NCI-H2196 (cell line): ENCODE measurements around the gene ZIC5.
"Not testable (repeated sequence)": the region's sequence is repeated elsewhere in the genome, so short reads cannot be mapped to it uniquely, and the experiment has no call there.

Experiments used
- DNase-seq: peaks from one replicate; lab custom pipeline; 2025; ENCODE audit not compliant: unreplicated experiment; lab: John Stamatoyannopoulos, UW

ZIC5 gene

DNA sequence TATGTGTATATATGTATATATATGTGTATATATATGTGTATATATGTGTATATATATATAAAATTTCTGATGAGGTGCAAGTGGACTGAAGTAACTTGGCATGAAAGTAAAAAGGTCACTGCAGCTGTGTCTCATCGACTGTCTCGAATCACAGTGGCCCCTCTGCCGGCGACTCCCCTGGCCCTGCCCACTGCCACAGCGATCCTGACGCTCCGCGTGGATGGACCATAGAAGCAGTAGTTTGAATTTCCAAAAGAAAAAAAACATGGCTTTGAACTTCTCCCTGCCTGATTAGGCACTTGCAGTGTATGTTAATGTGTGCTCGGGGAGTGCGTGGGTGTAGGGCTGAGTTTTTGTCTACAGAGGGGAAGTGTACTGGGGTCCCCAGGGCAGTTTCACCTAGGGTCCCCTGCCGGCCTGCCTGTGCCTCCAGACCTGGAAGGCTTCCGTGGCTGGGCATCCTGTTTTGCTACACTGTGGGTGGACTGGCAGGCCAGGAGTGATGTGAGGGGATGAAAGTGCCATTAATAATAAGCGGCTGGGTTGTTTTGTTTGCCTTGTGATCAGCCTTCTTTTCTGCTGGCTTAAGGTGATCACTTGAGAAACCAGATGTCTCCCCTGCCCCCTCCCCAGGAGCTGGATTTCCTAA lies 10.8 kb downstream of the ZIC5 start:
- no peak for DNase-seq

DNA sequence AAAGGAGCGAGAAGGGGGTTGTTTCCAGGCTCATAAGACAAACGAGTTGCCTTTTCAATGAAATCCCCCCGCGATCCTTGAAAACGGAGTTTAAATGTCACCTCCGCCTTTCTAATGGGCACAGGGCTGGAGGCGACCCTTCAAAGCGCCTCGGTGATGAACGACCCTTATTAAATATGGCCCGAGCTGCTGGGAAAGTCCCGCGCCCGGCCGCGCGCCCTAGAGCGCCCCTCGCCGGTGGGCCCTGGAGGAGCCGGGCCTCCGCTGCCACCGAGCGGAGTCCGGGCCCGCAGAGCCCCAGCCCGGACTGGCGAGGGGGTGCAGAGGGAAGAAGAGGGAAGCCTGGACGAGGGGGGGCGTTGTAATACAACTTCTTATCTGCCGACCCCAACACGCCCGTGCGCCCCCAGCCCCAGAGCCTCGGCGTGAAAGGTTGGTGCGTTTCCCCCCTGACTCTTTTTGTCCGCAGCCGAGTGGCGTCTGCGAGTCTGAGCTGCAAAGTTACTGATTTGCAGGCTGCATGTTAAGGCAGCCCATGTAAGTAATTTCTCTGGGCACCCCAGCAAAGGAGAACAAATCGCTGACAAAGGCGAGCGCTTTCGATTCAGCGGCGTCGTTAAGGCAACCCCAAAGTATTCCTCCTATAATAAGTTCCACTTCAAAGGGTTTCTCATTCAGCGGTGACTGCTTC lies 11.9 kb downstream of the ZIC5 start:
- no peak for DNase-seq

DNA sequence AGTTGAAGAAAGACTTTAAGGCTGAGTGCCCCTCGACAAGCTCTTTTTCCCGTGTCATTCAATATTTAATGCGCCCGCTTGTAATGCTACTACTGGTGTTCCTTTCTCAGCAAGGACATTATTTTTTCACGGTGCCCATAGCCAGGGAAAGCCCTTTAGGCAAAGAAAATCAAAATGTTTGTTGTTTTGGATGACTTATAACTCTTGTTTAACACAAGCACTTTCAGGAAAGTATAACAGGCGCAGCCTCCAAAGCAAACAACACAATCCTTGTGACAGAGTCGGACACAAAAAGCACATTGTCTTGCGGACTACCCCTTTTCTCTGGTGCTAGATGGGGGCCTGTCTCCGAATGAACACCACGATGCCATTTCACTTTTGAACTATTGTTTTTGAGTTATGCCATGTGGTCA lies 12.4 kb downstream of the ZIC5 start:
- DNase-seq = no peak

GRCh38 chr13:99958406-99959126 lies 13.0 kb downstream of the ZIC5 start:
- DNase-seq = no peak

- no peak for DNase-seq
Observed at GRCh38 chr13:99956473-99957349, 14.9 kb downstream of the ZIC5 start.

DNA sequence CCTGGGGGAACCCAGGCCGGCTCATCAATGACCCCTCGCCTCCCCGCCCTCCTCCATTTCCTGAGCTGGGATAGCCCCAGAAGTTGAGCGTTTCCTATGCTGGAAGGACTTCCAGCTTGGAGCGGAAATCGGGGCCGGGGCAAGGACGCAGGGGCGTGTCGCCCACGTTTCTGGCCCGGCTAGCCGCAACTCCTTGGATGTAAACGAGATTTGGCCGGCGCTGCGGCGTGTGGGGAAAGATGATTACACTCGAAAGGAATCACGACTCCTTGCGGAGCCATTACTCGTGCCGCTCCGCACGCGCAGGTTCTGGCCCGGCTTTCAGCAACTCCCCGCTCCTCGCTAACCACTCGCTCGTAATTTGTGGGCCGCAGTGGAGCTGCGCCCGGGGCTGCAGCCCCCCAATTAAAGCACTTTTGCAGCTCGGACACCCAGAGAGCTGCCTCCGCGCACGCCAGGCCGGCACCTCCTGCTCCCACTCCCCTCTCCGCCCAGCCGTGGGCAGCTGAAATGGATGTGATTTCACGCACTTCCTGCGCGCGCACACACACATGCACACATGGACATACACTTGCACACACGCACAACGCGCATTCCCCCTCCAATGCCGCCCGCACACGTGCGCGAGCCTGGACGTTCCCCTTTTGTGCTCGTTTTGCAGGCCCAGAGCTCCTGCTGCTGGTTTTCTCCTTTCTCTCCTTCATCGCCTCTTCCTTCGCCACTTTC lies 15.7 kb downstream of the ZIC5 start:
- DNase-seq = no peak

GRCh38 chr13:99955107-99955746 lies 16.3 kb downstream of the ZIC5 start:
- DNase-seq = no peak

DNA sequence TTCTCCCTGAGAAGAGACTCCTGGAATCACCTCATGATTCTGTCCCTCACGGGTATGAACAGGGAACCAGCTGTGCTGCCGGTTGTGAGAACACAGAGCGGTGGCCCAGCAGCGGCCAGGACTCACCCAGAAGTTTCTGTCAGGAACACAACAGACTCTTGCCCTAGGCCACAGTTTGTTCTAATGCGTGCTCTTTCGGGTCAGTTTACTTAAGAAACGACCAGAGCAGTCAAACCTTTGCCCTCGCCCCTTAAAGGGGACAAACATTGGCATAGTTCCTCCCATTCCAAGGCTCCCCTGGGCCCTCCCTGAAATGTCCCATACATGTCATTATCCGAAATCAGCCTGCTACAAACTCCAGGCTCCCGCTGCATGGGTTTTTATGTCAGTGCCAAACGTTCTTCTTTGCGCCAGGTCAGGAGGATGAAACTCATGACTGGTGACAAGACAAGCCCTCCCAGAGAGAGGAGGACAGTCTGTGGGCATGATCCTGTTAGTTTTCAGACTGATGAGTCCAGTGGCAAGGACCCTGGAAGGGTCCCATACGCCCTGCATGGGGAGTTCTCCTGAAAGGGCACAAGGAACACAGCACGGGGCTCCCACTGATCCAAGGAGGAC lies 18.3 kb downstream of the ZIC5 start:
- DNase-seq = no peak

- not testable (repeated sequence) for DNase-seq
Observed at GRCh38 chr13:99951666-99952065, 19.9 kb downstream of the ZIC5 start.

DNA sequence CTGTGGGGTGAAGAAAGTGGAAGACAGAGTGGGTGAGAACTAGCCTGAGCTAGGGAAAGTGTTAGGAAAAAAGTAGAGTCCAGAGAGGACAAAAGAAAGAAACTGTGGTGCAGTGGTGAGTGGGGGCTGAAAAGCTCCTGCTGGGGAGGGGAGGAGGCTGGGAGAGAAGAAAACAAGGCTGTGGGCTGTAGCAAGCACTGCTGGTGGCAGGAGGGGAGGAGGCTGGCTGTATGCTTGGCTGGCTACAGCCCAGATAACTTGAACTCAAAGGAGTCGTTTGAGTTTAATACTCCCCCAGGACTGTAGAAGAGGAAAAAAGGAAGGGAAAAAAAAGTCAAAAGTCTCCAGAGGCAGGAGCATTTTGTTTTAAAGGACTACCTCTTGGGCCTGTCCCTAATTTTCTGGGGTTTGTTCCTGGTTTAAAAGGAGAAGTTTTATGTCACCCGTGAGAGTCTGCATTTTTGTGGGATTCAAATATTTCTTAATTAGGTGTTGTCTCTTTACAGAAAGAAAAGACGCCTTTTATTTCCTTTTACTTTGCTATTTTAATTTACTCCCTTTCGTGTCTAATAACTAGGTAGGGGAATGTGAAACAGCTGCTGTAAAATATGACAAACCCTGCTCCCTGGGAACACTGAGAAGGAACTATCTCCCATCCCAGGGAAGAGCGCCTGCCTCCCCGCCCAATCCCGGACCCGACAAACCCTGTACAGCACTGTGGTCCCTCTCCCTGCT lies 21.7 kb downstream of the ZIC5 start:
- no peak for DNase-seq

GRCh38 chr13:99948907-99949678 lies 22.5 kb downstream of the ZIC5 start:
- DNase-seq = no peak

DNA sequence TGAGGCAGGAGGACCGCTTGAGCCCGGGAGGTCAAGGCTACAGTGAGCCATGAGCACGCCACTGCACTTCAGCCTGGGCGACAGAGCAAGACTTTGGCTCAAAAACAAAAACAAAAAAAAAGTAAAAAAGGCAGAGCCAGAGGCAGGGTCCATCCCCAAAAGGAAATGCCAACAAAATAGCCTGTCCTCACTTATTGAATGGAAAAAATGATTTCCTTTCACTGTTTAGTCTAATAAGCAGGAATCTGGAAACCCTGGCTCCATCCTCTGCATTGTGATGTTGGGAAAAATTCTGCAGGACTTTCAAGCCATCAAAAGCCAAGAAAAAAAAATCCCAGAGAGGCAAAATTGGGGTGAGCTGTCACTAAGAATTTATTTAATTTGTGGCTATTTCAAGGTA lies 23.2 kb downstream of the ZIC5 start:
- DNase-seq = no peak

DNA sequence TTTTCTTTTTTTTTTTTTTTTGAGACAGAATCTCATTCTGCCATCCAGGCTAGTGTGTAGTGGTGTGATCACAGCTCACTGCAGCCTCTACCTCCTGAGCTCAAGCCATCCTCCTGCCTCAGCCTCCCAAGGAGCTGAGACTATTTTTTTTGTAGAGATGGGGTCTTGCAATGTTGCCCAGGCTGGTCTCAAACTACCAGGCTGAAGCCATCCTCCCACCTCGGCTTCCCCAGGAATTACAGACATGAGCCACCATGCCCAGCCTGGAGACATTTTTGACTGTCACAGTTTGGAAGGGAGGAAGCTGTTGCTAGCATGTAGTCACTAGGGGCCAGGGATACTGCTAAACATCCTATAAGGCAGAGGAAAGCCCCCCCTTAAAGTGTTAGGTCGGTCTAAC lies 23.9 kb downstream of the ZIC5 start:
- no peak for DNase-seq

DNA sequence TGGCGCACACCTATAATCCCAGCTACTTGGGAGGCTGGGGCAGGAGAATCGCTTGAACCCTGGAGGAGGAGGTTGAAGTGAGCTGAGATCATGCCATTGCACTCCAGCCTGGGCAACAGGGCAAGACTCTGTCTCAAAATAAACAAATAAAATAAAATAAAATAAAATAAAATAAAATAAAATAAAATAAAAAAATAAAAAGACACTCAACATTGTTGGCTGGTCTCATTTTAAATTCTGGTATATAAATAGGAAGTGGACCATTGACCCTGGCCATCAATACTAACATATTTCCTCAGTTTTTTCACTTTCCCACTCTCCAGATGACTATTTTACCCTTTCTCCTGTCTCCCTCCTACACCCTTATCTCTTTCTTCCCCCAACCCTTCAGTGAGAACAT lies 26.1 kb downstream of the ZIC5 start:
- DNase-seq = not testable (repeated sequence)

- DNase-seq = no peak
Observed at GRCh38 chr13:99944606-99945005, 27.0 kb downstream of the ZIC5 start.

GRCh38 chr13:99944102-99944501 lies 27.5 kb downstream of the ZIC5 start:
- no peak for DNase-seq

- no peak for DNase-seq
Observed at GRCh38 chr13:99941911-99942310, 29.7 kb downstream of the ZIC5 start.

DNA sequence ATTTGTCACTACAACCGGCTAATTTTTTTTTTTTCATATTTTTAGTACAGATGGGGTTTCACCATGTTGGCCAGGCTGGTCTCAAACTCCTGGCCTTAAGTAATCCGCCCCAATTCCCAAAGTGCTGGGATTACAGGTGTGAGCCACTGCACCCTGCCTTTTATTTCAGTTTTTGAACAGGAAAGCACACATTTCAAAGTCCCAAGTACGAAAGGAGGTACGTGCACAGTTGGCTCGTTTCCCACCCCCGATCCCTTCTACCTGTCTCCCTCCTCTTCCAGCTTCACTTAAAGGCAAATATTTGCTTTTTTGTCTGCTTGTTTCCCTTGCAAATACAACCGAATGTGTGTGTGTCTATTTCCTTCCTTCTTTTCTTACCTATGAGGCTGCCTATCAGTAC lies 30.5 kb downstream of the ZIC5 start:
- no peak for DNase-seq
